H1 (cell line): Measurements from ENCODE around the gene POLR2H. TPM values are rescaled to one million over a fixed set of nuclear protein-coding genes. Genes with fewer than 3 reads are reported as not detected.

Experiments
- KDM5A ChIP-seq: fragments of 200-600 bp; IDR thresholded peaks from 2 replicates; pipeline ENCODE4 v1.7.1; 2012; ENCODE audit warnings: mild to moderate bottlenecking, low read length, inconsistent platforms, mixed read lengths
- POLR2AphosphoS5 ChIP-seq: IDR thresholded peaks from 2 replicates; pipeline ENCODE4 v1.6.1; 2011; ENCODE audit warnings: low read depth, low read length
- SIX5 ChIP-seq: IDR thresholded peaks from 2 replicates; pipeline ENCODE4 v1.6.1; 2011; ENCODE audit warnings: mild to moderate bottlenecking, low read depth, low read length
- TAF7 ChIP-seq: optimal IDR thresholded peaks from 2 replicates; pipeline ENCODE3; 2011; ENCODE audit warnings: low read depth, mild to moderate bottlenecking, inconsistent platforms, low read length, moderate library complexity, borderline replicate concordance
- TBP ChIP-seq: IDR thresholded peaks from 2 replicates; pipeline ENCODE4 v1.6.1; 2011; ENCODE audit warnings: low read depth, low read length, improper control_type of control experiment
- TCF12 ChIP-seq: IDR thresholded peaks from 2 replicates; pipeline ENCODE4 v1.6.1; 2011; ENCODE audit warnings: low read depth, mild to moderate bottlenecking, low read length
- ZNF274 ChIP-seq: IDR thresholded peaks from 2 replicates; pipeline ENCODE4 v1.7.0; 2012; ENCODE audit warnings: low read length, borderline replicate concordance; ENCODE audit errors: extremely low read depth
- polyA plus RNA-seq, 7 experiments: library from polyadenylated mRNA; depleted of rRNA in 3 of 7; stranded (reverse) in 5 of 7; unstranded in 2 of 7; fragments of >200 nt in 5 of 7; fragments of 200-250 nt in 2 of 7; gene quantifications; 1 replicate in 5 of 7; 2 replicates in 1 of 7; 4 replicates in 1 of 7; pipeline versions ENCODE4 v1.2.1 to v1.2.3, GENCODE V29; 2011 to 2013; ENCODE audit warnings: missing spikeins in 2 of 7, mixed read lengths in 2 of 7
- total RNA-seq: library from RNA; stranded (reverse); fragmentation: NEBNext Ultra II Directional; extraction: Animal tissue kit (Norgen Biotek cat#: 25700); gene quantifications from 2 replicates; pipeline ENCODE4 v1.2.1, GENCODE V29; 2021
- TF ChIP-seq, protein P1 (sequence below): IDR thresholded peaks from 2 replicates; pipeline ENCODE4 v1.6.1; 2012; ENCODE audit warnings: low read length, inconsistent platforms
- TF ChIP-seq, protein P2 (sequence below): IDR thresholded peaks from 2 replicates; pipeline ENCODE4 v1.6.1; 2011; ENCODE audit warnings: low read length, improper control_type of control experiment
- TF ChIP-seq, protein P3 (sequence below): IDR thresholded peaks from 2 replicates; pipeline ENCODE4 v1.6.1; 2012; ENCODE audit warnings: inconsistent platforms

The POLR2H gene
- total and polyA plus RNA-seq, 2 of the 8 experiments (the other 6 are each of a cell fraction or from before 2014, with no cell fraction given): 113 to 335 TPM

DNA sequence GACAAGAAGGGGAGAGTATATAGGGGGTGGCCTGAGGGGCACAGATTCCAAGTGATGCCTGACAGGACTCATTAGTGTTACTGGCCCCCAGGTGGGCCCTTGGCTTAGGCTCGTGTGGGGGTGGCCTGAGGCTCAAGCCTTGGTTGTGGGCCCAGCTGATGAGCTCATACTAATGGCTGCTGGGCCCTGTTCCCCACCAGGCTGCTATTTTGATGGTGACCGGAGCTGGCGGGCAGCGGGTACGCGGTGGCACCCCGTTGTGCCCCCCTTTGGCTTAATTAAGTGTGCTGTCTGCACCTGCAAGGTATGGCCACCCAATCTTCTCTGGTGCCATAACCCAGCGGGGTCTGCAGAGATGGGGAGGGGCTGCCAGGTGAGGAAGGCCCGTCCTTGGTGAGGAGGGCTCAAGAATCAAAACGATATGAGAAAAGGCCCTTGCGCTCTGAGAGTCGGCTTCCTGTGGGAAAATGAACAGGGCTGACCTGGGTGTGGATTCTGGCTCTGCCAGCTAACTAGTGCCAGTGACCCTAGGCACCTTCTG lies 25.7 kb downstream of the POLR2H start (continued):
- TF ChIP-seq, protein P1, sequence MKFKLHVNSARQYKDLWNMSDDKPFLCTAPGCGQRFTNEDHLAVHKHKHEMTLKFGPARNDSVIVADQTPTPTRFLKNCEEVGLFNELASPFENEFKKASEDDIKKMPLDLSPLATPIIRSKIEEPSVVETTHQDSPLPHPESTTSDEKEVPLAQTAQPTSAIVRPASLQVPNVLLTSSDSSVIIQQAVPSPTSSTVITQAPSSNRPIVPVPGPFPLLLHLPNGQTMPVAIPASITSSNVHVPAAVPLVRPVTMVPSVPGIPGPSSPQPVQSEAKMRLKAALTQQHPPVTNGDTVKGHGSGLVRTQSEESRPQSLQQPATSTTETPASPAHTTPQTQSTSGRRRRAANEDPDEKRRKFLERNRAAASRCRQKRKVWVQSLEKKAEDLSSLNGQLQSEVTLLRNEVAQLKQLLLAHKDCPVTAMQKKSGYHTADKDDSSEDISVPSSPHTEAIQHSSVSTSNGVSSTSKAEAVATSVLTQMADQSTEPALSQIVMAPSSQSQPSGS: no peak
- no peak for TF ChIP-seq KDM5A
- TF ChIP-seq, protein P2, sequence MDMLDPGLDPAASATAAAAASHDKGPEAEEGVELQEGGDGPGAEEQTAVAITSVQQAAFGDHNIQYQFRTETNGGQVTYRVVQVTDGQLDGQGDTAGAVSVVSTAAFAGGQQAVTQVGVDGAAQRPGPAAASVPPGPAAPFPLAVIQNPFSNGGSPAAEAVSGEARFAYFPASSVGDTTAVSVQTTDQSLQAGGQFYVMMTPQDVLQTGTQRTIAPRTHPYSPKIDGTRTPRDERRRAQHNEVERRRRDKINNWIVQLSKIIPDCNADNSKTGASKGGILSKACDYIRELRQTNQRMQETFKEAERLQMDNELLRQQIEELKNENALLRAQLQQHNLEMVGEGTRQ: no peak
- no peak for TF ChIP-seq POLR2AphosphoS5
- TF ChIP-seq TCF12: no peak
- TF ChIP-seq, protein P3, sequence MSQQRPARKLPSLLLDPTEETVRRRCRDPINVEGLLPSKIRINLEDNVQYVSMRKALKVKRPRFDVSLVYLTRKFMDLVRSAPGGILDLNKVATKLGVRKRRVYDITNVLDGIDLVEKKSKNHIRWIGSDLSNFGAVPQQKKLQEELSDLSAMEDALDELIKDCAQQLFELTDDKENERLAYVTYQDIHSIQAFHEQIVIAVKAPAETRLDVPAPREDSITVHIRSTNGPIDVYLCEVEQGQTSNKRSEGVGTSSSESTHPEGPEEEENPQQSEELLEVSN: no peak
- TF ChIP-seq TBP: no peak
- TF ChIP-seq SIX5: no peak
- TF ChIP-seq ZNF274: no peak
- TF ChIP-seq TAF7: no peak
